GM19463 (cell line): ENCODE results near the gene DMBT1.

Source experiments
- ATAC-seq: cut with Tn5 transposase; IDR thresholded peaks from one replicate; pipeline ENCODE4 v1.9.1; 2021; ENCODE audit warnings: mild to moderate bottlenecking, moderate library complexity; ENCODE audit not compliant: unreplicated experiment

The DMBT1 gene

DNA sequence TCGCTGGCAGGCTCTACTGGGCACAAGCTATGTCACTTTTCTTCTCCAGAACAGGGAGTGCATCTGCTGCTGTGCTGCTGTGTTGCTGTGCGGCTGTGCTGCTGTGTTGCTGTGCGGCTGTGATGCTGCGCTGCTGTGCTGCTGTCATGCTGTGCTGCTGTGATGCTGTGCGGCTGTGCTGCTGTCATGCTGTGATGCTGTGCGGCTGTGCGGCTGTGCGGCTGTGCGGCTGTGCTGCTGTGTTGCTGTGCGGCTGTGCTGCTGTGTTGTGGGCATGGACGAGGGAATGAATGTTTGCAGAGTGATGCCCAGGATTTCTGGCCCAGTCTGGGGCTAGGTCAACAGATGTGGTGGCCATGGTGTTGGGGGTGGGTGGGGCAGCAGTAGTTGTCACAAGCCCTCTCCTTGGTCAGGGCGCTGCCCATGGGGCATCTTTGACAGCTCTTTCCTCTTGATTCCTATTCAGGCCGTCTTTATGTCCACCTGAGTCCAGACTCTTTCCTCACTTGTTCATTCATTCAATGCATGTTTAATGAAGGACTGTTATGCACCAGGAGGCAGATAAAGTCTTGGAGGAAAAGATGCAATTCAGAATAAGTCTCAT, 83.5 kb downstream of the DMBT1 start:
- no peak for ATAC-seq

GRCh38 chr10:122646511-122647382, 86.2 kb downstream of the DMBT1 start:
- no peak for ATAC-seq

DNA sequence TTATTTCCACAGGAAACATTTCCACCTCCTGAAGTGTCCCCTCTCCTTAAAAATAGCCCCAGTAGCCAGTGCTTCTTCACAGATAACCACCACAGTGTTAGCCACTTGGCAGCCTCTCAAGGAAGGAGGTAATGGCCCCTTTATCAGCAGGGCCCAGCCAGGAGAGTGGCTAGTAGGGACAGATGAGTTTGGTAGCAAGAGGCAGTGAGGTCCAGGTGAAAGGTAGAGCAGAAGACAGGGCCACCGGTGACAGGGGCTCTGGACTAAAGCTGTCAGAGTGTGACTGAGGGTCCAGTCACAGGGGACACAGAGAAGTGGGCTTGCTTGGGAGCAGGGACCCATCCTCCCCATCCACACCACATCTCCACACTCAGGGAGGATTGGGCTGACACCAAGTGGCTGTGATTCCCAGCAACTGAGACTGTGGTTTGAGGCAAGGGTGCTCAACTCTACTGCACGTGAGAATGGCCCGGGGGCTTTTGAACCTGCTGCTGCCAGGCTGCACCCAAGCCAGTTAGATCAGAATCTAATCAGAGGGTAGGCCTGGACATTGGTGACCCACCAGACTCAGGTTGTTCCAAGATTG, 86.9 kb downstream of the DMBT1 start:
- ATAC-seq = no peak

GRCh38 chr10:122648599-122649428, 88.3 kb downstream of the DMBT1 start:
- ATAC-seq = no peak

DNA sequence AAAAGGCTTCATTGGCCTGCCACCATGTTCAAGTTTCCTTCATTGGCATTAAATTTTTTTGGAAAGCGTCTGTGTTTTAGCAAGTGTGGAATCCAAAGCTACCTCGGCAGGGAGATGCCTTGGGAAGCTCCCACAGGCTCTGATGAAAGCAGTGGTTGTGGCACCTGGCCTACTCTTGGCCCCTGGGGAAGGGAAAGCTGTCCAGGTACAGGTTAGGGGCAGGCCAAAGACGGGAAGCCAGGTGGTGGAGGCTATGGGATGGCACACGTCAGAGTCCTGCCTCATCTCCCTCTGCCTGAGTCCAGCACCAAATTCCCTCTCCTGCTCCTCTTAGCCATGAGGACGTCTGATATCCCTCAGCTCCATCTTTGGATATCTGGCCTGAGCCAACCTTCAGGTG, 89.3 kb downstream of the DMBT1 start:
- no peak for ATAC-seq

- no peak for ATAC-seq
These were observed 89.8 kb downstream of the DMBT1 start for GRCh38 chr10:122650331-122650730.

DNA sequence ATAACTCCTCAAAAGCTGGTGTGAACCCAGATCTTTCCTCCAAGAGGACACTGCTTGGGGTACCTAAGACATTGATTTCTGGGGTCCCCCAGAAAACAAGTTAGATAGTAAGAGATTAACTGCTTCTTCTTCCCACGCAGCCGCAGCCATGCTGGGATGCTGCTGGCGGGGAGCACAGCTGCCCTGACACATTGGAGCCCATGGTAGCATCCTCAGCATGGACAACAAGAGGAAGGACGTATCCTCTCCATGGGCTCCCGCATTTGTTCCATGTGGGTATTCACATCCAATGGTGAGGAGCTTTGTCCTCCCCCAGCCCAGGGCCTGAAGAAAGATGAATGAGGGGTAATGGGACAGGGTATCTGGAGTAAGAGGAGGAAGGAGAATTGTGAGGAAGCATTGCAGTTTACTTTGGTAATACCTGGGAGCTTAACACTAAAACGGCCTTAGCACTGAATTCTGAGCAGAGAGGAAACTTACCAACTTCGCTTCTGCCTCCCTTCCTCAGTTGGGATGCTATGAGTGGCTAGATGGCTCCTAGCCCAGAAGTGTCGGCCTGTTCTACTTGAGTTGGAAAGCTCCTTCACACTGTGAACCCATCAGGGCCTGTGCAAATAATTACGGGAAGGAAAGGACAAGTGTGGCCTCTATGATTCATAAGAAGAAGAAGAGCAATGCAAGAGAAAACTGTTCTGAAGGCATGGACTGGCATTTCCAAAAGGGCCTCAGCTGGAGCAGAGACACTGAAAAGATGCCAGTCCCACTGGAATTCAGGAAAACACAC, 95.2 kb downstream of the DMBT1 start:
- no peak for ATAC-seq

DNA sequence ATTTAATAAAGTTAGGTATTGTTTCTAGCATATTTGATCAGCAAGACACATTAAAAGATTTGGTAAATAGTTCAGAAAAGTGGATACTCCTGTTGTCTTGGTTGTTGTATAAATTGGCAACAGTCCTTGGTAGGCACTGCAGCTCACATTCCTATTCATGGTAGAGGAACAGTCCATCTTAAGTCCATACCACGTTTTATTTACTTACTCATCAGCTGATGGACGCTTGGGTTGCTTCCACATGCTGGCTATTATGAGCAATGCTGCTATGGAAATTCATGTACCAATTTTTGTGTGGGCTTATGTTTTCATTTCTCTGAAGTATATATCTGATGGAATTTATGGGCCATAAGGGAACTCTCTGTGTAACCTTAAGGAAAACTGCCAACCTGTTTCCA, 95.8 kb downstream of the DMBT1 start:
- no peak for ATAC-seq

DNA sequence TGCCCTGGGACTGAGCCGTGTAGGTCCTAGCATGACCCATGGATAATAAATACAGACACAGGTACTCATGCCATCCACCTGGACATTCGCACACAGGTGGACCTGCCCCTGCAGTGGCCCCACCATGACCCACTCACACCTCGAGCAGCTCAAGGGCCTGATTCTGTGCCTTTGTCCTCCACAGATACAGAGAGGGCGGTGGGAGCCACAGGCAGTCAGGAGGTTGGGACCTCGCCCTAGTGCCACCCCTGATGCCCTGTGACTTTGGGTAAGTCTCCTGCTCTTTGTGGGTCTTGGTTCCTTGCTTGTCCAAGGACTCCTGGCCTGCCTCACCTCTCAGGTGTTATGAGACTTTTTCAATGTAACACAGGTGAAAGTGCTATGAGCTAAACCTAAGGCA, 96.2 kb downstream of the DMBT1 start:
- no peak for ATAC-seq

DNA sequence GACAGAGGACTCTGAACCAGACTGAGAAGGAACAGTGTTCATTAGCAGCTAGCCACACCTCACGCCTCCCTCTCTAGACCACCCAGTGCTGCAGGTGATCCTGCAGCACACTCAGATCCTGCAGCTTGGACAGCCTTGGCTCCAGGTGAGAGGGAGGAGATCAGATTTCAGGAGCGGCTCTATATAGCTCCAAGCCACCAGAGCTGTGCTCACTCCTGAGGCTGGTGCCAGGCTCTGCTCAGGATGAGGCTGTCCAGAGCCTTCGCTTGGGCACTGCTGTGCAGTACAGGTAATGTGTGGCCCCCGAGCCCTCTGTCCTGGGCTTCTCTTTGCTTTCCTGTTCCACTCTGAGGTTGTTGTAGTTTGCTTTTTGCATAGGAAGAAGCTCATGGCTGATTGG, 96.7 kb downstream of the DMBT1 start:
- no peak for ATAC-seq

DNA sequence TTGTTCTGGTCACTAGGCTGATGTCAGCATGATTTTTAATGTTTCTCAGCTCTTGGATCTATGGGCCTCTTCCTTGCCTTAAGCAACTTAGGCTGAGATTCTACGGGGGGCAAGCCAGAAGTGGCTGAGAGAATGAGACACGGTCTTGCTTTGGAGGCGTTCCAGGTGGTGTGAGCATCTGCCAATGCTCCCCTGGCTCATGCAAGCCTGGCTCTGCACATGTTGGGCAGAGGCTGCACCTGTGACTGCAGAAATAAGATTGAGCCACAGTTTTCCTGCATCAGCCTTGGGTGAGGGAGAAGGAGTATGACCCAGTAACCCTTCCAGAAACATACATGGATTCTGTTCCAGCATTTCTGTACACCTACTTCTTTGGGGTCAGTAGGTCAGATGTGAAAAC, 97.2 kb downstream of the DMBT1 start:
- no peak for ATAC-seq

DNA sequence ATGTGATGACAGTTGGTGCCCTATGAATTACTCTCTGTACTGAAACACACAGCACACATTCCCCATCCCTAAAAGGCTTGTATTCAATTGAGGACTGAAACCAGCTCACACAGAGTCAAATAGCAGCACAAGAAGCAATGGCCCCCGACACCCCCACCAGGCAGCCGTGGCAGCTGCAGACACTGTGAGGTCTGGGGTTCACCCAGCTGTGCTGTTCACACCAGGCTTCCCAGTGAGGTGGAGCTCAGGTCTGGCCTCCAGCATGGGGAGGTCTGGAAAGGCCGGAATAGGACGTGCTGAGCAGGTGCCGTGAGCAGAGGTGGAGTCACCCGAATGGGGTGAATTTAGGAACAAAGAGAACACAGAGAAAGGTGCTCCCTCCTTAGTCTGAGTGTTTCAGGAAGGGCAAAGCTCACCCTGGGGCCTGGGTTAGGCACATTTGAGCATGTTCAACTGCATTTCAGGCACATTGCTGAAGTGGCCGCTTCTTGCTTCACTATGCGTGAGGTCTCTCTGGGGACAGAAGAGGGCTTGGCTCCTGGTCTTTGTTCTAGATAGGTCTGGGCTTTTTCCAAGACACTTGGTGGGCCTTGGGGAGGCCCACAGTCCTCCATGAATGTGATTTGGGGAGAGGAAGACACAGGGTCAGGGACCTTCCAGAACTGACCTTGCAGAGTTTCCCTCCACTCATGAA, 97.9 kb downstream of the DMBT1 start:
- ATAC-seq = no peak

DNA sequence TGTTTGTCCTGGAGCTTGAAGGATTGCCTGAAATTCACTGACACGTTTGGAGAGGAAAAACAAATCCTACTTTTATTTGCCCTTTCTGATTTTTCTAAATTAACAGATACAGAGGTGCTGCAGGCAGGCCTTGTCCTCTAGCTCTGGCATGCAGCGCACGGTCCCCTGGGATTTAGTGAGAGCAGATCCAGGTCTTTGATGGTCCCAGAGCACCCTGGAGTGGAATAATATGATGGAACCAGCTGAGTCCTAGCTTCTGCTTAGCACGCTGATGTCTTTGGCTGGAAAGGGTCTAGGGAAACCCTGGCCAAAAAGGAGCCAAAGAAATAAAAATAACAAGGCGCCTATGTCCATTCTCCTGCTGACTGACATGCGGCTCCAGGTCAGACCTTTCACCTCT, 98.6 kb downstream of the DMBT1 start:
- no peak for ATAC-seq

- no peak for ATAC-seq
These were observed 99.1 kb downstream of the DMBT1 start for GRCh38 chr10:122659651-122660050.

- ATAC-seq = no peak
These were observed 100.1 kb downstream of the DMBT1 start for GRCh38 chr10:122660696-122661095.

DNA sequence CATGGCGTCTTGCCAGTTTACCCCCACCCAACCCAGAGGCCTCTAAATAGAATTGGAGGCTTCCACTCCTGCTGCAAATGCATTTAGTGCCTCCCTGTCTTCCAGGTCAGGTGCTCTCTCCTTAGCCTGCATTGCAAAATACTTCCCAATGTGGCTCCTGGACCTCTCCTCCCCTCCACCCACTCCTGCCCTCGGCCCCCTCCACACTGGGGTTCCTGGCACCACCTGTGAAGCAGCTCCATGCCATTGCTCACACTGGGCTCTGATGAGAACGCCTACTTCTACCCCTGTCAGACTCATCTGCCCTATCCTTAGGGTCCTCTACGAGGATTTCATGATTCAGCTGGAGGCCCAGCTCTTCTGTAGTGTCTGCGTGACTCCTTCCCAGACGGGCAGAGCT, 101.7 kb downstream of the DMBT1 start:
- ATAC-seq = no peak

- no peak for ATAC-seq
These were observed 103.1 kb downstream of the DMBT1 start for GRCh38 chr10:122663516-122664130.

DNA sequence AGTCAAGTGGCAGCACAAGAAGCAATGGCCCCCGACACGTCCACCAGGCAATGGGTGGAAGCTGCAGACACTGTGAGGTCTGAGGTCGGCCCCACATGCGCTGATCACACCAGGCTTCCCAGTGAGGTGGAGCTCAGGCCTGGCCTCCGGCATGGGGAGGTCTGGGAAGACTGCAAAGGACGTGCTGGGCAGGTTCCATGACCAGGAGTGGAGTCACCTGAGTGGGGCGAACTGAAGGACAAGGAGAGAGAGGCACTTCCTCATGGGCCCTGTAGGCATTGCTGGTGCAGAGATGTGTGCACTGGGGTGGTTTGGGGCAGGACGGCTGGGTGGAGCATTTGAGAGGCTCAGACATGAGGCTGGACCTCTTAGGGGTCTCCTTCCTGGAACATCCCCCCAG, 103.9 kb downstream of the DMBT1 start:
- no peak for ATAC-seq

- no peak for ATAC-seq
These were observed 104.8 kb downstream of the DMBT1 start for GRCh38 chr10:122665329-122665860.
